ENCODE data around the gene EXOG. TPM values are rescaled to one million over a fixed set of nuclear protein-coding genes. Genes with fewer than 3 reads are reported as not detected.

The EXOG gene
- total and polyA plus RNA-seq, 10 of the 15 experiments (the other 5 are each of a cell fraction or from before 2014, with no cell fraction given) = 7.8 to 20.9 (median 19.6) TPM

- BruUV-seq (replicated peaks) = no TSS peak
- ChIA-PET CTCF (interaction anchor here (1.8 to 8.6 kb wide), 4 partner anchors 10 to 493 kb away, joined by 7 to 120 read pairs (median 14); partner anchors contain the start of genes EXOG and XYLB), SMC1A (ENCODE audit: uncharacterized antibody, unreplicated experiment) (interaction anchor here (1.3 to 2.0 kb wide), 2 partner anchors 8 to 14 kb away, joined by 3 to 8 read pairs; no protein-coding TSS in a partner anchor), POLR2A (interaction anchor here (0.5 to 0.9 kb wide), 2 partner anchors 11 to 400 kb away, joined by 3 to 8 read pairs; no protein-coding TSS in a partner anchor), RAD21 (ENCODE audit: unreplicated experiment) (interaction anchor here (1.6 to 2.0 kb wide), 2 partner anchors 10 to 13 kb away, joined by 8 to 10 read pairs; partner anchors contain the start of gene EXOG)
- no peak overlapping the region for H3K27ac ChIP-seq (ENCODE audit: control insufficient read depth, insufficient read depth)
- H3K36me3 ChIP-seq (ENCODE audit: control insufficient read depth in 2 of 2, insufficient read depth in 2 of 2, low read length in 1 of 2) = peaks cover 0 to 7% of the 10 kb centered on the region in 2 experiments; a peak in 2 of 4 replicates
- H3K9me3 ChIP-seq (replicated peaks; ENCODE audit: control insufficient read depth, insufficient read depth, low read length) = no peaks in the 10 kb centered on the region
- no peaks in the 10 kb centered on the region for H3K27me3 ChIP-seq (replicated peaks in 1 of 2; ENCODE audit: control insufficient read depth in 2 of 2, insufficient read depth in 2 of 2, low read length in 1 of 2)
- H3K4me3 ChIP-seq = no peak overlapping the region
- H3K4me2 ChIP-seq (ENCODE audit: control insufficient read depth, insufficient read depth) = no peak overlapping the region
- peaks cover 3% of the 10 kb centered on the region; the same call in 1 of the 2 replicates for H3K4me1 ChIP-seq (ENCODE audit: control insufficient read depth, insufficient read depth, low read length)
- 41% methylated on average over 2 of the region's 2 CpGs for WGBS (ENCODE audit: insufficient coverage, insufficient replicate concordance, low lambda C conversion rate, missing lambda C conversion rate)
- H4K20me1 ChIP-seq (ENCODE audit: control insufficient read depth, insufficient read depth) = no peaks in the 10 kb centered on the region
- DNase-seq (ENCODE audit: low read depth, low spot score) (peak; percentile 33), ATAC-seq (peak; percentile 100), FAIRE-seq (peak; percentile 31)
- H3K79me2 ChIP-seq (ENCODE audit: control insufficient read depth, insufficient read depth, low read length) = no peaks in the 10 kb centered on the region
- intact Hi-C loops (cut with micrococcal nuclease; ENCODE audit: unreplicated experiment) (no loop called here), in situ Hi-C loops (cut with MboI) (no loop called here)
- no peak overlapping the region for H3K9ac ChIP-seq (ENCODE audit: control insufficient read depth, insufficient read depth, low read length)
- H2AFZ ChIP-seq (ENCODE audit: control insufficient read depth, low read depth, low read length) = no peak overlapping the region
- peak; percentile 87 for TF ChIP-seq JUND (IDR thresholded peaks at IDR 0.05; ENCODE audit: low read depth, low read length)
- no peak for TF ChIP-seq PML (IDR thresholded peaks at IDR 0.05; ENCODE audit: low read length)
- no peak for TF ChIP-seq NFYB (IDR thresholded peaks at IDR 0.05; ENCODE audit: insufficient read depth, low read depth, low read length)
- TF ChIP-seq STAT1 (conservative IDR thresholded peaks at IDR 0.05) = no peak
- no peak for TF ChIP-seq ZBED1 (IDR thresholded peaks at IDR 0.05; ENCODE audit: borderline replicate concordance)
- peak; percentile 88 for TF ChIP-seq MTA2 (IDR thresholded peaks at IDR 0.05; ENCODE audit: low read depth)
- no peak for TF ChIP-seq HDAC2 (IDR thresholded peaks at IDR 0.05)
- TF ChIP-seq CHD2 (IDR thresholded peaks at IDR 0.05; ENCODE audit: borderline replicate concordance, low read depth, low read length) = no peak
- no peak for TF ChIP-seq CUX1 (IDR thresholded peaks at IDR 0.05; ENCODE audit: insufficient replicate concordance, low read depth, low read length)
- no peak for TF ChIP-seq BRCA1 (IDR thresholded peaks at IDR 0.05; ENCODE audit: low read depth, low read length)
- no peak for TF ChIP-seq YY1 (IDR thresholded peaks at IDR 0.05; ENCODE audit: low read depth, low read length)
- TF ChIP-seq SUPT20H (IDR thresholded peaks at IDR 0.05; ENCODE audit: borderline replicate concordance, control insufficient read depth, low read depth, low read length) = no peak
- no peak for TF ChIP-seq FOXM1 (IDR thresholded peaks at IDR 0.05; ENCODE audit: low read depth, low read length)
- TF ChIP-seq RELA (IDR thresholded peaks at IDR 0.05; ENCODE audit: borderline replicate concordance, partially characterized antibody) = no peak
- TF ChIP-seq WRNIP1 (IDR thresholded peaks at IDR 0.05; ENCODE audit: borderline replicate concordance, low read depth, low read length) = no peak
- TF ChIP-seq EED (IDR thresholded peaks at IDR 0.05; ENCODE audit: low read depth) = peak; percentile 87
- no peak for TF ChIP-seq BCL3 (IDR thresholded peaks at IDR 0.05; ENCODE audit: borderline replicate concordance, insufficient read depth, low read depth, low read length, poor library complexity, severe bottlenecking)
Measured at GRCh38 chr3:38507120-38507519, 11.0 kb downstream of the EXOG start.
